Measurements from ENCODE around the gene S100A2.

Gene S100A2

DNA sequence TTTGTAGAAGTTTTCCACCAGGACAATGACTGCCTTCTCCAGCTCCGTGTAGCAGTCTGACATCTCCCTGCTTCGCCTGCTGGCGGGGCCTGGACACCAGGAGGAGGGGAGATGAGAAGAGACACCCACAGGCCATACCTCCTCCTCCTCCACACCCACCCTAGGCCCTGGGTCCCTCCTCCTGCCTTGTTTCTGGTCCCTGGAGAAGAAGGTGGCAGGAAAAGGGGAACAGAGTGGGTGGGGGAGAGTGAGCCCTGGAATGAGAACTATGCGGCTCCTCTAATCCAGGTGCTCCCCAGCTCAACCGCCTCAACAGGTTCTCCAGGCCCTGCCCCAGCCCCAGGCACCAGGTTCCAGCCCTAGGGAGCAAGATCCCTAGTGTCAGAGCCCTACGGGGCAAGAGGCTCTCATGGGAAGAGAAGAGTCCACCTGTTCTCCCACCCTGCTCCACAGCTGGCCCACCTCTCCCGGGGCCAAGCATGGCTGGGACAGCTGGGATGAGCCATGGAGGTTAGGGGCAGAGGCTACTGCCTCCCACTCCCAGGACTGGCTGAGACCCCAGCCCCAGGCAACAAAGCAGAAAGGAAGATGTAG, 42.5 kb upstream of the S100A2 start:
- Histone ChIP-seq H3K27ac (ENCODE audit: low read depth, low read length) (no peak overlapping the region), H2AFZ (ENCODE audit: low read depth, low read length, severe bottlenecking) (no peak overlapping the region), H3K9me3 (ENCODE audit: insufficient read depth, low read length) (no peaks in the 10 kb centered on the region), H3K27me3 (ENCODE audit: low read length) (no peaks in the 10 kb centered on the region), H3K36me3 (ENCODE audit: low read length) (no peaks in the 10 kb centered on the region), H4K20me1 (ENCODE audit: low read depth, low read length) (no peaks in the 10 kb centered on the region), H3K4me3 (ENCODE audit: insufficient read depth, low read length, poor library complexity, severe bottlenecking) (no peak overlapping the region), H3F3A (ENCODE audit: insufficient read depth) (no peaks in the 10 kb centered on the region), H3K9me2 (replicated peaks; ENCODE audit: insufficient read depth, low read length) (no peaks in the 10 kb centered on the region), H3K79me2 (ENCODE audit: insufficient read depth, low read length) (no peaks in the 10 kb centered on the region), H3K4me2 (ENCODE audit: low read depth, low read length, poor library complexity, severe bottlenecking) (no peak overlapping the region), H3K9ac (ENCODE audit: low read length) (no peak overlapping the region)
- TF ChIP-seq CTCF (IDR thresholded peaks at IDR 0.05; ENCODE audit: insufficient read depth, low read length, poor library complexity, severe bottlenecking) (no peak), EZH2phosphoT487 (conservative IDR thresholded peaks at IDR 0.05; ENCODE audit: low read length) (no peak)

DNA sequence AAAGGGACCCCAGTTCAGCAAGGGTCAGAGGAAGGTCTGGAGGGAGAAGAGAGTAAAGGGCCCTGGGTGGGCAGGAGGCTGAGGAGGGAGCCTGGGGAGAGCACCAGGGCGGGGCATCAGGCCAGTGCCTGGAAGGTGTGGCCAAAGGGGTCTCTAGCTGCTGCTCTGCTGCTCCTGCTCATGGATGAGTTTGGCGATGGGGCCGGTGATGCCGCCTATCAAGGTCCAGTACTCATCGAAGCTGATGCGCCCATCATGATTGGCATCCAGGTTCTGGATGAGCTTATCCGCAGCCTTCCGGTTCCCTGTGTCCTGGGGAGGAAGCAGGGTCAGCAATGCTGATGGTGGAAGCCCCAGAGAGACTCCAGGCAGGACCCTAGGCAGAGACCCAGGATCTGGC, 41.7 kb upstream of the S100A2 start:
- H3K79me2 ChIP-seq (ENCODE audit: insufficient read depth, low read length): no peaks in the 10 kb centered on the region

GRCh38 chr1:153606194-153606593, 40.5 kb upstream of the S100A2 start:
- Histone ChIP-seq H3K36me3 (ENCODE audit: low read length) (no peaks in the 10 kb centered on the region), H3K9me3 (ENCODE audit: insufficient read depth, low read length) (no peaks in the 10 kb centered on the region), H4K20me1 (ENCODE audit: low read depth, low read length) (no peaks in the 10 kb centered on the region), H3K9me2 (replicated peaks; ENCODE audit: insufficient read depth, low read length) (no peaks in the 10 kb centered on the region), H3K9ac (ENCODE audit: low read length) (no peak overlapping the region), H3K27me3 (ENCODE audit: low read length) (no peaks in the 10 kb centered on the region), H3K4me2 (ENCODE audit: low read depth, low read length, poor library complexity, severe bottlenecking) (no peak overlapping the region), H3K4me3 (ENCODE audit: insufficient read depth, low read length, poor library complexity, severe bottlenecking) (no peak overlapping the region), H2AFZ (ENCODE audit: low read depth, low read length, severe bottlenecking) (no peak overlapping the region), H3K79me2 (ENCODE audit: insufficient read depth, low read length) (no peaks in the 10 kb centered on the region), H3K27ac (ENCODE audit: low read depth, low read length) (no peak overlapping the region), H3F3A (ENCODE audit: insufficient read depth) (no peaks in the 10 kb centered on the region)
- TF ChIP-seq CTCF (IDR thresholded peaks at IDR 0.05; ENCODE audit: insufficient read depth, low read length, poor library complexity, severe bottlenecking) (no peak), EZH2phosphoT487 (conservative IDR thresholded peaks at IDR 0.05; ENCODE audit: low read length) (no peak)

More for the DNA sequence above, 41.7 kb upstream of the S100A2 start:
- H2AFZ ChIP-seq (ENCODE audit: low read depth, low read length, severe bottlenecking): no peak overlapping the region
- H3F3A ChIP-seq (ENCODE audit: insufficient read depth): no peaks in the 10 kb centered on the region
- H3K9ac ChIP-seq (ENCODE audit: low read length): no peak overlapping the region
- no peaks in the 10 kb centered on the region for H3K36me3 ChIP-seq (ENCODE audit: low read length)
- H3K9me2 ChIP-seq (replicated peaks; ENCODE audit: insufficient read depth, low read length): no peaks in the 10 kb centered on the region
- no peak overlapping the region for H3K4me2 ChIP-seq (ENCODE audit: low read depth, low read length, poor library complexity, severe bottlenecking)
- H3K4me3 ChIP-seq (ENCODE audit: insufficient read depth, low read length, poor library complexity, severe bottlenecking): no peak overlapping the region
- TF ChIP-seq EZH2phosphoT487 (conservative IDR thresholded peaks at IDR 0.05; ENCODE audit: low read length) (no peak), CTCF (IDR thresholded peaks at IDR 0.05; ENCODE audit: insufficient read depth, low read length, poor library complexity, severe bottlenecking) (no peak)
- no peaks in the 10 kb centered on the region for H3K9me3 ChIP-seq (ENCODE audit: insufficient read depth, low read length)
- no peaks in the 10 kb centered on the region for H3K27me3 ChIP-seq (ENCODE audit: low read length)
- no peaks in the 10 kb centered on the region for H4K20me1 ChIP-seq (ENCODE audit: low read depth, low read length)
- no peak overlapping the region for H3K27ac ChIP-seq (ENCODE audit: low read depth, low read length)
